NCI-H1048 (cell line): ENCODE measurements around the gene SNRPA.
"Not testable (repeated sequence)": the region's sequence is repeated elsewhere in the genome, so short reads cannot be mapped to it uniquely, and the experiment has no call there.

Experiments
- DNase-seq: peaks from one replicate; lab custom pipeline; 2025; lab: John Stamatoyannopoulos, UW

Gene SNRPA

GRCh38 chr19:40721936-40722661 lies 28.9 kb upstream of the SNRPA start:
- no peak for DNase-seq

- DNase-seq: no peak
Observed at GRCh38 chr19:40723661-40724254, 27.2 kb upstream of the SNRPA start.

- no peak for DNase-seq
Observed at GRCh38 chr19:40724315-40724714, 26.7 kb upstream of the SNRPA start.

- no peak for DNase-seq
Observed at GRCh38 chr19:40724855-40725254, 26.1 kb upstream of the SNRPA start.

- no peak for DNase-seq
Observed at GRCh38 chr19:40726279-40726678, 24.7 kb upstream of the SNRPA start.

GRCh38 chr19:40730065-40730464 lies 20.9 kb upstream of the SNRPA start:
- DNase-seq: not testable (repeated sequence)

GRCh38 chr19:40732304-40732703 lies 18.7 kb upstream of the SNRPA start:
- not testable (repeated sequence) for DNase-seq

GRCh38 chr19:40733149-40733548 lies 17.9 kb upstream of the SNRPA start:
- no peak for DNase-seq

GRCh38 chr19:40735013-40735771 lies 15.8 kb upstream of the SNRPA start:
- DNase-seq: no peak

- no peak for DNase-seq
Observed at GRCh38 chr19:40736661-40737060, 14.3 kb upstream of the SNRPA start.

- DNase-seq: no peak
Observed at GRCh38 chr19:40737102-40737644, 13.8 kb upstream of the SNRPA start.

- DNase-seq: no peak
Observed at GRCh38 chr19:40739030-40739839, 11.8 kb upstream of the SNRPA start.

GRCh38 chr19:40739871-40740703 lies 10.9 kb upstream of the SNRPA start:
- DNase-seq: no peak

- no peak for DNase-seq
Observed at GRCh38 chr19:40740747-40741146, 10.3 kb upstream of the SNRPA start.

GRCh38 chr19:40741527-40742390 lies 9.2 kb upstream of the SNRPA start:
- no peak for DNase-seq

- DNase-seq: no peak
Observed at GRCh38 chr19:40742477-40742876, 8.5 kb upstream of the SNRPA start.

GRCh38 chr19:40742886-40743285 lies 8.1 kb upstream of the SNRPA start:
- no peak for DNase-seq

- DNase-seq: no peak
Observed at GRCh38 chr19:40743926-40744325, 7.1 kb upstream of the SNRPA start.

GRCh38 chr19:40744554-40745401 lies 6.2 kb upstream of the SNRPA start:
- no peak for DNase-seq
